Raji (cell line): ENCODE measurements around the gene P2RY6.

Source experiments
- POLR2A ChIP-seq: IDR thresholded peaks from 2 replicates; pipeline ENCODE4 v1.6.1; 2011; ENCODE audit warnings: low read depth, low read length, control low read depth; ENCODE audit not compliant: insufficient read depth

P2RY6 gene

GRCh38 chr11:73308961-73309919 lies 37.1 kb downstream of the P2RY6 start:
- no peak for TF ChIP-seq POLR2A

DNA sequence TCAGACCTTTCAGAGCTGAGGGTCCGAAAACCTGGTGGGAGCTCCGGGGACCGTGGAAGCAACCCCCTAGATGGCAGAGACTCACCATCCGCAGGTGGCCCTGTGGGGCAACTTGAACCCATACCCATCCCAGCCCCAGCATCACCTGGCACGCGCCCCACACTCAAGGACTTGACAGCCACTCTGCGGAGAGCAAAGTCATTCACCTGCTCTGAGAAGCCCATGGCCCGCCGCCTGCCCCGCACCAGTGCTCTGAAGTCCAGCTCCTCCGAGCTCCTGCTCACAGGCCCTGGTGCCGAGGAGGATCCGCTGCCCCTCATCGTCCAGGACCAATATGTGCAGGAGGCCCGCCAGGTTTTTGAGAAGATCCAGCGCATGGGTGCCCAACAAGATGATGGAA lies 37.9 kb downstream of the P2RY6 start:
- no peak for TF ChIP-seq POLR2A

DNA sequence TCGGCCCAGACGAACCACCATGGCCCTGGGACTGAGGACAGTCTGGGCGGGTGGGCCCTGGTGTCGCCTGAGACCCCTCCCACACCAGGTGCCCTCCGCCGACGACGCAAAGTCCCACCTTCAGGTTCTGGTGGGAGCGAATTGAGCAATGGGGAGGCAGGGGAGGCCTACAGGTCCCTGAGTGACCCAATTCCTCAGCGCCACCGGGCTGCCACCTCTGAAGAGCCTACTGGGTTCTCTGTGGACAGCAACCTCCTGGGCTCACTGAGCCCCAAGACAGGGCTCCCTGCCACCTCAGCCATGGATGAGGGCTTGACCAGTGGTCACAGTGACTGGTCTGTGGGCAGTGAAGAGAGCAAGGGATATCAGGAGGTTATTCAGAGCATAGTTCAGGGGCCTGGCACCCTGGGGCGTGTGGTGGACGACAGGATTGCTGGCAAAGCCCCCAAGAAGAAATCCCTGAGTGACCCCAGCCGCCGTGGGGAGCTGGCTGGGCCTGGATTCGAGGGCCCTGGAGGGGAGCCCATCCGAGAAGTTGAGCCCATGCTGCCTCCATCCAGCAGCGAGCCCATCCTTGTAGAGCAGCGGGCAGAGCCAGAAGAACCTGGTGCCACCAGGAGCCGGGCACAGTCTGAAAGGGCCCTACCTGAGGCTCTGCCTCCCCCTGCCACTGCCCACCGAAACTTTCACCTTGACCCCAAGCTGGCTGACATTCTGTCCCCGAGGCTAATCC lies 38.7 kb downstream of the P2RY6 start:
- no peak for TF ChIP-seq POLR2A

DNA sequence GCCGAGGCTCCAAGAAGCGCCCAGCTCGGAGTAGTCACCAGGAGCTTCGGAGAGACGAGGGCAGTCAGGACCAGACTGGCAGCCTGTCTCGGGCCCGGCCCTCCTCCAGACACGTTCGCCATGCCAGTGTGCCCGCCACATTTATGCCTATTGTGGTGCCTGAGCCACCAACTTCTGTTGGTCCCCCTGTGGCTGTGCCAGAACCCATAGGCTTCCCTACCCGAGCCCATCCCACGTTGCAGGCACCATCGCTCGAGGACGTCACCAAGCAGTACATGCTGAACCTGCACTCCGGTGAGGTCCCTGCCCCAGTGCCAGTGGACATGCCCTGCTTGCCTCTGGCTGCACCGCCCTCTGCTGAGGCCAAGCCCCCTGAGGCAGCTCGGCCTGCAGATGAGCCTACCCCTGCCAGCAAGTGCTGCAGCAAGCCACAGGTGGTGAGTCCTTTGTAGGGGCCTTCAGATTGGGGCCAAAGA lies 39.3 kb downstream of the P2RY6 start:
- no peak for TF ChIP-seq POLR2A

- no peak for TF ChIP-seq POLR2A
Observed at GRCh38 chr11:73312036-73312435, 39.9 kb downstream of the P2RY6 start.

DNA sequence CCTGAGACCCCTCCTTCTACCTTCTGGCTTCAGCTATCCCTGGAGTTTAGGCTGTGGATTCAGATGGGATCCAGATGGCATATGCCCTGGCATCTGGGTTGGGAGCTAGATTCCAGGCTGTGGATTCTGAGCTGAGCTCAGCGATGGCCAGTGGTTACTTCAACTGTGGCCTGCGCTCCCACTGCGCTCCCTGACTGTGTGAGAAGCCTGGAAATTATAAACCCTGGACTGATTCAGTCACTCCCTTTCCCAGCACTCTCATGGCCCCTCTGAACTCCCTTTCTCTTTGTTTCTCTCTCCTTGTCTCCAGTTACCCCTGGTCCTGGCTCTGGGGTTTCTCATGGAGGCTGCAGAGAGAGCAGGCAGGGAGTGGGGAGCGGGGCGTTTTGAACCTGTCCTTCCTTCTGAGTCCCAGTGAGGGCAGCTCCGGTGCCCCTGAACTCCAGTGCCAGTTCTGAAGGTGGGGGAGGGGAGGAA lies 40.8 kb downstream of the P2RY6 start:
- no peak for TF ChIP-seq POLR2A

DNA sequence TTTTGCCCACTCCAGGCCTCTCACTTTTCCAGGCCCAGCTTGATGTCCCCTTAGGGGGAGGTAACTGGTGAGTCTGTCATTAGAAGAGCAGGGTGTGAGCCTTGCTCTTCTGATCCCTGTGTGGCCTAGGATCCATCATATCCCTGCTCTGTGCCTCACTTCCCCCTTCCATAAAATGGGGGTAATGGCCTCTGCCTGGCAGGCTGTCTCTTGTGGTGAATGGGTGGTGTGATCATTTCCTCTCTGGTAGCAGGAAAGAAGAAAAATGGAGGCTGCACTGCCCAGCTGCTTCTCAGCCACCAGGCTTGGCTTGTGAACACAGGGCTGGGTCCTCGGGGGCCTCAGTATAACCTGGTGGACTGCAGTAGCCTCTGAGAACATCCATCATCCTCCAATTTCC lies 41.5 kb downstream of the P2RY6 start:
- no peak for TF ChIP-seq POLR2A

GRCh38 chr11:73314117-73314961 lies 42.2 kb downstream of the P2RY6 start:
- no peak for TF ChIP-seq POLR2A

GRCh38 chr11:73315293-73316020 lies 43.3 kb downstream of the P2RY6 start:
- no peak for TF ChIP-seq POLR2A

- no peak for TF ChIP-seq POLR2A
Observed at GRCh38 chr11:73316422-73316821, 44.3 kb downstream of the P2RY6 start.

DNA sequence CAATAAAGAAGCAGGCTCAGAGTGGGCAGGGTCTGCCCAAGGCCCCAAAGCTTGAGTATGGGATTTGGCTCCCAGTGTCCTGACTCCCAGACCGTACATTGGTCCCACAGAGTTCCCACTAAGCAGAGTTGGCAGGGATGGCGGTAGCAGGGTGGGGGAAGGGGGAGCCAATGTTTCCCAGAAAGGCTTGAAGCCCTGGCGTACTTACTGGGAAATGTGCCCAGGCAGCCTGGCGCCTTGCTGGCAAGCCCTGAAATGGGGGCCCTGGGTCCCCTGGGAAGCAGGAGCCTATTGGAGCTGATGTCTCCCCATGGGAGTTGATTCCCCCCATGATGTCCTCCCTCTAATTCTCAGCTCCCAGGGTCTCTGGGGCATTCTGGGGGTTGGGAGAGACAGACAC lies 45.2 kb downstream of the P2RY6 start:
- TF ChIP-seq POLR2A, result no peak

DNA sequence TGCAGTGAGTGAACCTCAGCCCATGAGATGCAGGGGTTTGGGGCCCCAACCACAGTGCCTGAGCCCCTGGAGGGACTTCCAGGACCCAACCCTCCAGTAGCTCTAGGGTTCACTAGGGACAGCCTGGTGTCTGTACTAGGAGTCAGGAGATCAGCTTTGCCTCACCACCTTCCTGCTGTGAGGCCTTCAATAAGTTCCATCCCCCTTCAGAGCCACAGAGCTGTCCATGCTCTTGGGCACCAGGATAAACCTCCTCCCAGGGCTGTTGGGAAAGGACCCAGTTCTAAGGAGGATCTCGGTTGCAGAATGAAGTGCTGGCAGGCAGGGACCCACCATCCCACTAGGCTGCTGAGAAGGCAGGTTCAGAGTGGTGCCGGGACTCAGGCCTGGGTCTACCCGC lies 45.7 kb downstream of the P2RY6 start:
- no peak for TF ChIP-seq POLR2A

DNA sequence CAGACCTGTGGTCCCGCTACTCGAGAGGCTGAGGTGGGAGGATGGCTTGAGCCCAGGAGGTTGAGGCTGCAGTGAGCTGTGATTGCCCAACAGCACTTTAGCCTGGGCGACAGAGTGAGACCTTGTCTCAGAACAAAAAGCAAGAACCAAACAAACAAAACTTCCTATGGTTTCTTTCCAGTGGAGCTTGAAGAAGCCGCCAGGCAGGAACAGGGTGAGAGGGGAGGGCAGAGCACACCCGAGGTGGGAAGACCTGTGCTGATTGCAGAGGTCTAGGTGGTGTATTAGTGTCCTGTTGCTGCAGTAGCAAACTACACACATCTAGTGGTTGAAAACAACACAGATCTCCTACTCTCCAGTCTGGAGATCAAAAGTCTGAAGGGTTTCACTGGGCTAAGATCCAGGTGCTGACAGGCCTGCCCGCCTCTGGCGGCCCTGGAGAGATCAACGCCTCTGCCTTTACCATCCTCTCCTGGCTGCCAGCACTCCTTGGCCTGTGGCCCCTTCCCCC lies 46.4 kb downstream of the P2RY6 start:
- no peak for TF ChIP-seq POLR2A
